SK-N-SH (cell line): ENCODE data around the gene LIN37. TPM values are rescaled to one million over a fixed set of nuclear protein-coding genes. Genes with fewer than 3 reads are reported as not detected.

Experiments used
- CTCF ChIA-PET: fragments of 300-600, 350-600 bp; formaldehyde crosslinking; extraction: SDS; loops from one replicate; lab custom pipeline; 2021; lab: Yijun Ruan, JAX
- POLR2A ChIA-PET: fragments of 350-600 bp; sonication (Branson Sonifier 250); formaldehyde crosslinking; extraction: SDS; loops from one replicate; lab custom pipeline; 2020; ENCODE audit warnings: antibody characterized with exemption, inconsistent platforms; lab: Yijun Ruan, JAX
- DNase-seq: peaks from one replicate; pipeline ENCODE4 v3.0.0; 2012
- H2AFZ ChIP-seq: fragments of 200-600 bp; sonication (generic); 2 replicates; pipeline ENCODE4 v1.8.1; 2016; ENCODE audit warnings: antibody characterized with exemption, mild to moderate bottlenecking, low read depth
- H3F3A ChIP-seq: fragments of 200-600 bp; sonication (generic); replicated peaks from 2 replicates; pipeline ENCODE3; 2016; ENCODE audit warnings: antibody characterized with exemption, mild to moderate bottlenecking; ENCODE audit not compliant: insufficient read depth
- H3K27ac ChIP-seq, 2 experiments: fragments of 200-500 bp in 1 of 2; fragments of 200-600 bp in 1 of 2; sonication (Bioruptor generic) in 1 of 2; sonication (generic), shearing (Covaris generic) in 1 of 2; 2 replicates each; pipeline versions ENCODE4 v1.5.1 to v1.6.1; 2014 to 2016; ENCODE audit warnings: low read depth in 2 of 2, inconsistent platforms in 1 of 2, low read length in 1 of 2, mild to moderate bottlenecking in 1 of 2, mixed read lengths in 1 of 2
- H3K27me3 ChIP-seq: fragments of 200-600 bp; sonication (generic), shearing (Covaris generic); 2 replicates; pipeline ENCODE4 v1.6.1; 2016; ENCODE audit warnings: mixed run types; ENCODE audit not compliant: insufficient read depth
- H3K36me3 ChIP-seq, 2 experiments: fragments of 200-500 bp in 1 of 2; fragments of 200-600 bp in 1 of 2; sonication (Bioruptor generic) in 1 of 2; sonication (generic) in 1 of 2; replicated peaks in 1 of 2; 2 replicates each; pipeline versions ENCODE3 to v1.5.1; 2014 to 2016; ENCODE audit warnings: low read length in 1 of 2, mild to moderate bottlenecking in 1 of 2; ENCODE audit not compliant: insufficient read depth in 2 of 2, control insufficient read depth in 1 of 2
- H3K4me1 ChIP-seq, 2 experiments: fragments of 200-500 bp in 1 of 2; fragments of 200-600 bp in 1 of 2; sonication (Bioruptor generic) in 1 of 2; sonication (generic), shearing (Covaris generic) in 1 of 2; 2 replicates each; pipeline versions ENCODE4 v1.5.1 to v1.6.1; 2014 to 2016; ENCODE audit warnings: low read depth in 1 of 2, low read length in 1 of 2, mixed run types in 1 of 2; ENCODE audit not compliant: insufficient read depth in 2 of 2, control insufficient read depth in 1 of 2
- H3K4me2 ChIP-seq: fragments of 200-600 bp; sonication (generic), shearing (Covaris generic); 2 replicates; pipeline ENCODE4 v1.6.1; 2017; ENCODE audit warnings: mixed run types
- H3K4me3 ChIP-seq, 2 experiments: fragments of 200-500 bp in 1 of 2; fragments of 200-600 bp in 1 of 2; sonication (Bioruptor generic) in 1 of 2; sonication (generic), shearing (Covaris generic) in 1 of 2; 2 replicates each; pipeline versions ENCODE4 v1.5.1 to v1.8.1; 2014 to 2016; ENCODE audit warnings: low read depth in 2 of 2, inconsistent platforms in 1 of 2, low read length in 1 of 2, mild to moderate bottlenecking in 1 of 2, mixed read lengths in 1 of 2, moderate library complexity in 1 of 2
- H3K79me2 ChIP-seq: fragments of 200-600 bp; sonication (generic); 2 replicates; pipeline ENCODE4 v1.8.1; 2017; ENCODE audit warnings: mild to moderate bottlenecking; ENCODE audit not compliant: insufficient read depth
- H3K9ac ChIP-seq: fragments of 200-600 bp; sonication (generic); 2 replicates; pipeline ENCODE4 v1.6.1; 2017; ENCODE audit warnings: mixed run types
- H3K9me2 ChIP-seq: fragments of 200-600 bp; sonication (generic); 2 replicates; pipeline ENCODE4 v1.6.1; 2017; ENCODE audit warnings: mixed run types
- H3K9me3 ChIP-seq: fragments of 200-600 bp; sonication (generic); 2 replicates; pipeline ENCODE4 v1.6.1; 2017; ENCODE audit warnings: mixed run types, mild to moderate bottlenecking, moderate library complexity
- H4K20me1 ChIP-seq: fragments of 200-600 bp; sonication (generic); 2 replicates; pipeline ENCODE4 v1.6.1; 2017; ENCODE audit warnings: mild to moderate bottlenecking, mixed run types; ENCODE audit not compliant: insufficient read depth
- ELF1 ChIP-seq: IDR thresholded peaks from 2 replicates; pipeline ENCODE4 v1.4.0; 2012
- EP300 ChIP-seq, 2 experiments: IDR thresholded peaks; 2 replicates each; pipeline versions ENCODE4 v1.4.0 to v1.6.1; 2012; ENCODE audit warnings: borderline replicate concordance in 1 of 2, low read depth in 1 of 2, low read length in 1 of 2
- EZH2phosphoT487 ChIP-seq: fragments of 200-600 bp; sonication (generic); IDR thresholded peaks from 2 replicates; pipeline ENCODE4 v1.6.1; 2017; ENCODE audit warnings: low read depth, mixed run types, mild to moderate bottlenecking, antibody characterized with exemption, moderate library complexity, borderline replicate concordance
- FOSL2 ChIP-seq: IDR thresholded peaks from 2 replicates; pipeline ENCODE4 v1.4.0; 2012; ENCODE audit warnings: low read depth, mild to moderate bottlenecking, moderate library complexity, borderline replicate concordance
- GABPA ChIP-seq: IDR thresholded peaks from 2 replicates; pipeline ENCODE4 v1.4.0; 2012; ENCODE audit warnings: low read depth, mild to moderate bottlenecking
- MAX ChIP-seq: IDR thresholded peaks from 2 replicates; pipeline ENCODE4 v1.4.0; 2012; ENCODE audit warnings: low read depth
- MXI1 ChIP-seq: IDR thresholded peaks from 2 replicates; pipeline ENCODE4 v1.6.1; 2012; ENCODE audit warnings: mild to moderate bottlenecking, low read depth, low read length, improper control_type of control experiment
- NFIC ChIP-seq: IDR thresholded peaks from 2 replicates; pipeline ENCODE4 v1.4.0; 2012; ENCODE audit warnings: borderline replicate concordance
- NRF1 ChIP-seq: IDR thresholded peaks from 2 replicates; pipeline ENCODE4 v1.6.1; 2012; ENCODE audit warnings: low read depth, mild to moderate bottlenecking, low read length
- POLR2AphosphoS5 ChIP-seq: IDR thresholded peaks from 2 replicates; pipeline ENCODE4 v1.6.1; 2012; ENCODE audit warnings: low read depth, low read length
- RAD21 ChIP-seq: IDR thresholded peaks from 2 replicates; pipeline ENCODE4 v1.6.1; 2012; ENCODE audit warnings: mild to moderate bottlenecking, low read length
- RFX5 ChIP-seq: IDR thresholded peaks from 2 replicates; pipeline ENCODE4 v1.6.1; 2012; ENCODE audit warnings: mild to moderate bottlenecking, improper control_type of control experiment, low read length
- SMC3 ChIP-seq: IDR thresholded peaks from 2 replicates; pipeline ENCODE4 v1.6.1; 2012; ENCODE audit warnings: low read depth, low read length, improper control_type of control experiment
- TCF12 ChIP-seq: IDR thresholded peaks from 2 replicates; pipeline ENCODE4 v1.4.0; 2012
- WGBS: methylation state at CpG from one replicate; pipeline ENCODE4 v1.1.6; 2017; ENCODE audit warnings: low lambda C conversion rate; 5-methylcytosine and 5-hydroxymethylcytosine counted together
- polyA plus RNA-seq, 3 experiments: library from polyadenylated mRNA; depleted of rRNA; stranded (reverse); fragments of >200 nt; gene quantifications; 2 replicates each; pipeline ENCODE4 v1.2.3, GENCODE V29; 2012
- TF ChIP-seq, protein P1 (sequence below): IDR thresholded peaks from 2 replicates; pipeline ENCODE4 v1.4.0; 2012; ENCODE audit warnings: low read depth, borderline replicate concordance
- TF ChIP-seq, protein P2 (sequence below): fragments of 150-350 bp; IDR thresholded peaks from 2 replicates; pipeline ENCODE4 v1.6.1; 2016; ENCODE audit warnings: mild to moderate bottlenecking, low read depth, low read length

LIN37 gene
- polyA plus RNA-seq, 1 of the 3 experiments (the other 2 are of a cell fraction) = 21.1 TPM

DNA sequence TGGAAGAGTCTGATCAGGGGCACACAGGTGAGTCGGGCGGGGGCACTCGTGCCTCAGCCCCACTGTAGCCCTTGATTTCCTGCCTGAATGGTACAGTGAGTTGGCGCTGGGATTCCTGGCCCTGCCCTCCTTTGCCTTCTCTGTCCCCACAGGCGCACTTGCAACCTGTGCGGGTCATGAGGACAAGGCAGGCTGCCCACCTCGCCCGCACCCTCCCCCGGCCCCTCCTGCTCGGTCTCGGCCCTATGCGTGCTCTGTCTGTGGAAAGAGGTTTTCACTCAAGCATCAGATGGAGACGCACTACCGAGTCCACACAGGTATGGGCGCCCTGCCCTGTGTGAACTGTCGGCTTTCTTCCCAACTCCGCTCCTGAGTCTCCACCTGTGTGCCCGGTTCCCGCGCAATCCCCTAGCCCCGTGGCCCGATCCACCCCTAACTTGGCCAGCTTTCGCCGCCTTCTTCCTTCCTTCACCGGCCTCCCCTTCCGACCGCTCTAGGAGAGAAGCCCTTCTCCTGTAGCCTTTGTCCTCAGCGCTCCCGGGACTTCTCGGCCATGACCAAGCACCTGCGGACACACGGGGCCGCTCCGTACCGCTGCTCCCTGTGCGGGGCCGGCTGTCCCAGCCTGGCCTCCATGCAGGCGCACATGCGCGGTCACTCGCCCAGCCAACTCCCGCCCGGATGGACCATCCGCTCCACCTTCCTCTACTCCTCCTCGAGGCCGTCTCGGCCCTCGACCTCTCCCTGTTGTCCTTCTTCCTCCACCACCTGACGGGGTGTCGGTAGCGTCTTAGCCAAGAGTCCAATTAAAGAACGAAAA lies 32.2 kb upstream of the LIN37 start:
- H4K20me1 ChIP-seq = peaks cover 18% of the 10 kb centered on the region
- peak; percentile 81 for DNase-seq
- peaks cover 6% of the 10 kb centered on the region for H3F3A ChIP-seq
- POLR2A ChIA-PET = no interaction called here
- H3K36me3 ChIP-seq = peaks cover 6 to 13% of the 10 kb centered on the region in 2 experiments
- H2AFZ ChIP-seq = peak overlapping the region; percentile 86
- H3K4me2 ChIP-seq = peak overlapping the region; percentile 97
- H3K79me2 ChIP-seq = peaks cover 28% of the 10 kb centered on the region
- no peaks in the 10 kb centered on the region for H3K27me3 ChIP-seq
- 21% methylated on average over 50 of the region's 52 CpGs for WGBS
- no peaks in the 10 kb centered on the region for H3K9me3 ChIP-seq
- TF ChIP-seq NFIC (no peak), RFX5 (no peak), GABPA (no peak), MAX (peak; percentile 90), POLR2AphosphoS5 (no peak), SMC3 (no peak), EP300 (IDR thresholded peaks at IDR 0.05; ENCODE audit: borderline replicate concordance in 1 of 2, low read depth in 1 of 2, low read length in 1 of 2) (no peak), NRF1 (peak; percentile 58; the same call in 1 of the 2 replicates), FOSL2 (no peak), MXI1 (no peak), RAD21 (no peak), ELF1 (no peak), TCF12 (no peak), EZH2phosphoT487 (no peak)
- TF ChIP-seq, protein P1, sequence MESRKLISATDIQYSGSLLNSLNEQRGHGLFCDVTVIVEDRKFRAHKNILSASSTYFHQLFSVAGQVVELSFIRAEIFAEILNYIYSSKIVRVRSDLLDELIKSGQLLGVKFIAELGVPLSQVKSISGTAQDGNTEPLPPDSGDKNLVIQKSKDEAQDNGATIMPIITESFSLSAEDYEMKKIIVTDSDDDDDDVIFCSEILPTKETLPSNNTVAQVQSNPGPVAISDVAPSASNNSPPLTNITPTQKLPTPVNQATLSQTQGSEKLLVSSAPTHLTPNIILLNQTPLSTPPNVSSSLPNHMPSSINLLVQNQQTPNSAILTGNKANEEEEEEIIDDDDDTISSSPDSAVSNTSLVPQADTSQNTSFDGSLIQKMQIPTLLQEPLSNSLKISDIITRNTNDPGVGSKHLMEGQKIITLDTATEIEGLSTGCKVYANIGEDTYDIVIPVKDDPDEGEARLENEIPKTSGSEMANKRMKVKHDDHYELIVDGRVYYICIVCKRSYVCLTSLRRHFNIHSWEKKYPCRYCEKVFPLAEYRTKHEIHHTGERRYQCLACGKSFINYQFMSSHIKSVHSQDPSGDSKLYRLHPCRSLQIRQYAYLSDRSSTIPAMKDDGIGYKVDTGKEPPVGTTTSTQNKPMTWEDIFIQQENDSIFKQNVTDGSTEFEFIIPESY = no peak
- TF ChIP-seq, protein P2, sequence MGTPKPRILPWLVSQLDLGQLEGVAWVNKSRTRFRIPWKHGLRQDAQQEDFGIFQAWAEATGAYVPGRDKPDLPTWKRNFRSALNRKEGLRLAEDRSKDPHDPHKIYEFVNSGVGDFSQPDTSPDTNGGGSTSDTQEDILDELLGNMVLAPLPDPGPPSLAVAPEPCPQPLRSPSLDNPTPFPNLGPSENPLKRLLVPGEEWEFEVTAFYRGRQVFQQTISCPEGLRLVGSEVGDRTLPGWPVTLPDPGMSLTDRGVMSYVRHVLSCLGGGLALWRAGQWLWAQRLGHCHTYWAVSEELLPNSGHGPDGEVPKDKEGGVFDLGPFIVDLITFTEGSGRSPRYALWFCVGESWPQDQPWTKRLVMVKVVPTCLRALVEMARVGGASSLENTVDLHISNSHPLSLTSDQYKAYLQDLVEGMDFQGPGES = no peak
- H3K4me1 ChIP-seq = peaks cover 5 to 24% of the 10 kb centered on the region in 2 experiments; a peak in 3 of 4 replicates
- peak overlapping the region; percentile 80 to 91 for H3K4me3 ChIP-seq
- peak overlapping the region; percentile 65 for H3K9ac ChIP-seq
- CTCF ChIA-PET = interaction anchor here (0.6 to 1.8 kb wide), 9 partner anchors 10 to 1237 kb away, joined by 3 to 14 read pairs (median 4); no protein-coding TSS in a partner anchor
- peak overlapping the region; percentile 62 to 95 for H3K27ac ChIP-seq
- H3K9me2 ChIP-seq = no peaks in the 10 kb centered on the region
